GM06990 (cell line): Measurements from ENCODE around the gene NID2.

Source experiments
- DNase-seq: peaks from one replicate; pipeline ENCODE4 v3.0.0-alpha.2; 2011; ENCODE audit not compliant: insufficient read length; ENCODE audit errors: extremely low read depth
- H3K27me3 ChIP-seq: replicated peaks from 2 replicates; pipeline ENCODE4 v1.6.0; 2011; ENCODE audit warnings: low read length; ENCODE audit not compliant: control insufficient read depth, insufficient read depth
- H3K36me3 ChIP-seq: 2 replicates; pipeline ENCODE4 v1.5.1; 2011; ENCODE audit warnings: low read length; ENCODE audit not compliant: control insufficient read depth, insufficient read depth
- H3K4me3 ChIP-seq: replicated peaks from 2 replicates; pipeline ENCODE4 v1.5.1; 2011; ENCODE audit warnings: low read depth, mild to moderate bottlenecking, control low read depth, low read length
- CTCF ChIP-seq: IDR thresholded peaks from 2 replicates; pipeline ENCODE4 v1.5.1; 2011; ENCODE audit warnings: low read length, control low read depth, mild to moderate bottlenecking, inconsistent platforms; ENCODE audit not compliant: insufficient read depth, poor library complexity, severe bottlenecking

The NID2 gene

GRCh38 chr14:52005625-52006024 is 63.2 kb downstream of the NID2 start:
- Histone ChIP-seq H3K4me3 (no peak overlapping the region), H3K27me3 (no peaks in the 10 kb centered on the region), H3K36me3 (peaks cover 33% of the 10 kb centered on the region)
- DNase-seq, result no peak
- TF ChIP-seq CTCF, result no peak

DNA sequence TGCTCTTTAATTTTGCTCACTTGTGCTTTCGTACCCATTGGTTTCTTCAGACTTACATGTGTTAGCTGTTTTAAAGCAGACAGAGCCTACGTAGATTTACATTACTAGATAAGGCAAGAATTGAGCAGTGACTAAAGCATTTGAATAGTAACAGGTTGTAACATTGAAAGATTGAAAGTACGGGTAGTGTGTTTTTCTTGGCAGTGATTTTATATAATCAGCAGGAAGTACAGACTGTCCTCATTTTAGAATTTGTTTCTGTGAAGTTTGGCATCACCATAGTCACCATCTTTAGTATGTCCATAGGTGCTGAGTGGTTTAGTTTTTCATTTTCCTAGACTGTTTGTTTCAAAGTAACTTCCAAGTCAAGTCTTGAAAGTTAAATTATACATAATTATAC is 65.5 kb downstream of the NID2 start:
- H3K36me3 ChIP-seq, result peaks cover 26% of the 10 kb centered on the region
- H3K27me3 ChIP-seq, result no peaks in the 10 kb centered on the region
- TF ChIP-seq CTCF, result no peak
- no peak for DNase-seq
- no peak overlapping the region for H3K4me3 ChIP-seq

DNA sequence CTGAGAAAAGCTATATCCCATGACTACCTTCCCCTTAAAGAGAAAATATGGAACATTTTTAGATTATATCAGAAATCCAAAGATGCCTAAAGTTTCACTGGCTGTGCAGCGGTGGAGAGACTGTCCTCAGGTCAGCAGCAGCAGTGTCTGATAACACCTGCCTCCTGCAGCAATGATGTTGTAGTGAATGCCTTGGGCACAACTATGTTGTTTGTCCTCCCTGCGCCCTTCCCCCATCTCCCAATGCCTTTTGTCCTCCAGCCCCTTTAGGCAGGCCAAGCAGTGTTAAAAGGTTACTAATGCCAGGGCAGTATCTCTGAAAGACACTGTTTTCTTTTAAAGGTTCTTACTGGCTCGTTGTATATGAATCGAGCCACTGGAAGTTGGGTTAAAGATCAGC is 66.3 kb downstream of the NID2 start:
- Histone ChIP-seq H3K4me3 (no peak overlapping the region), H3K27me3 (no peaks in the 10 kb centered on the region), H3K36me3 (peaks cover 19% of the 10 kb centered on the region)
- no peak for DNase-seq
- TF ChIP-seq CTCF, result no peak

DNA sequence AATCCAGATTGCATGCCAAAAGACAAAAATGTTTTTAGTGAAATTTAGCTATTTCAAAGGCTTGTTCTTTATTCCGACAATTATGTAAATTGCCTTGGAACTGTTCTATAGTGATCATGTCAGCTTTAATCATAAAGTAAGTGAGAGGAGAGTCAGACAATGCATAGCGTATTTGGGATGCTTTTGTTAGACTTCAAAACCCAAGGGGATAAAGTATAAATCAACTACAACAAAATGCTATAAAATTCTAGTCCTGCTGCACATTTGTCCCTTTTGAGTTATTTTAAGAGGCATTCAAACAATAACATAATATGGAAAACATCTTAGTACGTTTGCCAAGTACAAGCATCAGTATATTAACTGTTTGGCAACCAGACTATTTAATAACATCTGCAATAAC is 68.2 kb downstream of the NID2 start:
- peaks cover 17% of the 10 kb centered on the region for H3K36me3 ChIP-seq
- DNase-seq, result no peak
- TF ChIP-seq CTCF, result no peak
- H3K27me3 ChIP-seq, result no peaks in the 10 kb centered on the region
- no peak overlapping the region for H3K4me3 ChIP-seq

- no peak for DNase-seq
- H3K4me3 ChIP-seq, result no peak overlapping the region
- no peaks in the 10 kb centered on the region for H3K27me3 ChIP-seq
- peaks cover 18% of the 10 kb centered on the region for H3K36me3 ChIP-seq
- no peak for TF ChIP-seq CTCF
Measured at GRCh38 chr14:52000019-52000582, 68.8 kb downstream of the NID2 start.

DNA sequence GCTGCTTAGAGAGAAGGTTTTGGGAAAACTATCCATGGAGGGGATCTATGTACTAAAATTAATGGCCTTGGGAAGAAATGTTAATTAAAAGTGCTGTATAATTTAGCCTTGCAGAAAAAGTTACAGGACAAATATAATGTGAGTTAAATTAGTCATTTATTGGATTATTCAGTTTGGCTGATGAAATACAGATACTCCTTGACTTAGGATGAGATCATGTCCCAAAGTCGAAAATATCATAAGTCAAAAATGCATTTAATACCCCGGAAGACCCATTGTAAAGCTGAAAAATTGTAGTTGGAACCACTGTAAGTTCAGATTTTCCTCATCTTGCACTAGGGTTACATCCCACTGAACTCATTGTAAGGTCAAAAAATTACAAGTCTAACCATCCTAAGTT is 69.8 kb downstream of the NID2 start:
- DNase-seq, result no peak
- H3K27me3 ChIP-seq, result no peaks in the 10 kb centered on the region
- no peak for TF ChIP-seq CTCF
- H3K36me3 ChIP-seq, result peaks cover 16% of the 10 kb centered on the region
- H3K4me3 ChIP-seq, result no peak overlapping the region
